Nephron progenitor cell (in vitro differentiated cells): ENCODE measurements around the gene TMEM31.
A peak's percentile ranks its signal among the peaks of the same experiment; 100 is the strongest.

Source experiments
- DNase-seq: peaks from one replicate; pipeline ENCODE4 v3.0.0; 2021
- H3K27ac Mint-ChIP-seq: 2 replicates; pipeline ENCODE4 v1.8.0; 2021; ENCODE audit warnings: mild to moderate bottlenecking, moderate library complexity, mixed read lengths
- H3K27me3 Mint-ChIP-seq: 2 replicates; pipeline ENCODE4 v1.8.0; 2021; ENCODE audit warnings: mild to moderate bottlenecking, low read depth, mixed read lengths; ENCODE audit not compliant: poor library complexity
- H3K36me3 Mint-ChIP-seq: 2 replicates; pipeline ENCODE4 v1.8.0; 2021; ENCODE audit warnings: low read depth, mixed read lengths
- H3K4me1 Mint-ChIP-seq: 2 replicates; pipeline ENCODE4 v1.8.0; 2021; ENCODE audit warnings: mixed read lengths
- H3K4me3 Mint-ChIP-seq: 2 replicates; pipeline ENCODE4 v1.8.0; 2021; ENCODE audit warnings: mild to moderate bottlenecking, moderate library complexity, mixed read lengths
- H3K9me3 Mint-ChIP-seq: 2 replicates; pipeline ENCODE4 v1.8.0; 2021; ENCODE audit warnings: mild to moderate bottlenecking, moderate library complexity, mixed read lengths
- CTCF ChIP-seq: fragments of 200-600 bp; sonication (generic); IDR thresholded peaks from 2 replicates; pipeline ENCODE4 v1.5.0; 2021; ENCODE audit warnings: antibody characterized with exemption

Gene TMEM31

GRCh38 chrX:103716962-103717361 lies 6.3 kb downstream of the TMEM31 start:
- Mint-ChIP-seq H3K4me1 (peaks cover 8% of the 10 kb centered on the region), H3K9me3 (peaks cover 16% of the 10 kb centered on the region), H3K27ac (peak overlapping the region; percentile 74), H3K27me3 (peaks cover under 1% of the 10 kb centered on the region), H3K4me3 (no peak overlapping the region), H3K36me3 (peaks cover 4% of the 10 kb centered on the region)
- TF ChIP-seq CTCF: no peak
- no peak for DNase-seq

GRCh38 chrX:103718120-103718519 lies 7.4 kb downstream of the TMEM31 start:
- DNase-seq: no peak
- Mint-ChIP-seq H3K36me3 (peaks cover 4% of the 10 kb centered on the region), H3K9me3 (peaks cover 16% of the 10 kb centered on the region), H3K27ac (no peak overlapping the region), H3K27me3 (peaks cover 4% of the 10 kb centered on the region), H3K4me1 (peaks cover 8% of the 10 kb centered on the region), H3K4me3 (no peak overlapping the region)
- no peak for TF ChIP-seq CTCF

GRCh38 chrX:103722505-103722904 lies 11.8 kb downstream of the TMEM31 start:
- no peak overlapping the region for H3K4me3 Mint-ChIP-seq
- TF ChIP-seq CTCF: no peak
- peaks cover 4% of the 10 kb centered on the region for H3K27me3 Mint-ChIP-seq
- no peak for DNase-seq
- peaks cover 9% of the 10 kb centered on the region for H3K4me1 Mint-ChIP-seq
- H3K9me3 Mint-ChIP-seq: peaks cover 9% of the 10 kb centered on the region
- H3K27ac Mint-ChIP-seq: no peak overlapping the region
- no peaks in the 10 kb centered on the region for H3K36me3 Mint-ChIP-seq

- Mint-ChIP-seq H3K27me3 (peaks cover 4% of the 10 kb centered on the region), H3K4me3 (no peak overlapping the region), H3K36me3 (no peaks in the 10 kb centered on the region), H3K27ac (no peak overlapping the region), H3K9me3 (peaks cover 3% of the 10 kb centered on the region), H3K4me1 (peaks cover 47% of the 10 kb centered on the region)
- no peak for TF ChIP-seq CTCF
- no peak for DNase-seq
Measured at GRCh38 chrX:103726477-103726876, 15.8 kb downstream of the TMEM31 start.

GRCh38 chrX:103727115-103727514 lies 16.4 kb downstream of the TMEM31 start:
- Mint-ChIP-seq H3K4me3 (no peak overlapping the region), H3K36me3 (no peaks in the 10 kb centered on the region), H3K27me3 (peaks cover 1% of the 10 kb centered on the region), H3K4me1 (peaks cover 47% of the 10 kb centered on the region), H3K27ac (no peak overlapping the region), H3K9me3 (peaks cover 3% of the 10 kb centered on the region)
- TF ChIP-seq CTCF: no peak
- no peak for DNase-seq

GRCh38 chrX:103729015-103729414 lies 18.3 kb downstream of the TMEM31 start:
- Mint-ChIP-seq H3K27ac (no peak overlapping the region), H3K27me3 (no peaks in the 10 kb centered on the region), H3K9me3 (peaks cover 3% of the 10 kb centered on the region), H3K36me3 (no peaks in the 10 kb centered on the region), H3K4me1 (peaks cover 47% of the 10 kb centered on the region), H3K4me3 (peak overlapping the region; percentile 35)
- no peak for TF ChIP-seq CTCF
- no peak for DNase-seq
